CD4-positive, CD25-positive, alpha-beta regulatory T cell (primary cell): ENCODE data around the gene EXOC4. TPM values are rescaled to one million over a fixed set of nuclear protein-coding genes. Genes with fewer than 3 reads are reported as not detected.

Source experiments
- ATAC-seq, 2 donors: fragments of 150-1000 bp; cut with Tn5 transposase; one replicate each; pipeline ENCODE4 v1.10.0; 2021; ENCODE audit warnings: low read depth in 2 of 2, moderate number of reproducible peaks in 2 of 2, moderate library complexity in 1 of 2
- DNase-seq, 3 donors: peaks; one replicate each; pipeline versions ENCODE4 v3.0.0 to v3.0.0-alpha.2; 2012 to 2022; ENCODE audit warnings: mixed read lengths in 1 of 3
- H3K27ac ChIP-seq: one replicate; pipeline ENCODE4 v1.7.0; 2013; ENCODE audit warnings: mild to moderate bottlenecking, low read length; ENCODE audit not compliant: insufficient read depth, poor library complexity, severe bottlenecking
- H3K27me3 ChIP-seq: one replicate; pipeline ENCODE4 v1.7.0; 2013; ENCODE audit warnings: low read length; ENCODE audit not compliant: control insufficient read depth, insufficient read depth
- H3K36me3 ChIP-seq: one replicate; pipeline ENCODE4 v1.7.0; 2013; ENCODE audit warnings: mild to moderate bottlenecking, low read length, moderate library complexity; ENCODE audit not compliant: control insufficient read depth, insufficient read depth
- H3K4me1 ChIP-seq: 2 replicates; pipeline ENCODE4 v1.7.0; 2013; ENCODE audit warnings: mild to moderate bottlenecking, low read length; ENCODE audit not compliant: insufficient read depth, control insufficient read depth, poor library complexity, severe bottlenecking
- H3K4me3 ChIP-seq: one replicate; pipeline ENCODE4 v1.7.0; 2013; ENCODE audit warnings: low read depth, mild to moderate bottlenecking, low read length, moderate library complexity
- H3K9me3 ChIP-seq, 2 experiments: 1 replicate in 1 of 2; 2 replicates in 1 of 2; pipeline ENCODE4 v1.7.0; 2013; ENCODE audit warnings: low read length in 2 of 2, mild to moderate bottlenecking in 1 of 2, moderate library complexity in 1 of 2; ENCODE audit not compliant: control insufficient read depth in 2 of 2
- H3K27ac Mint-ChIP-seq, 3 donors: one replicate each; pipeline ENCODE4 v1.8.0; 2020 to 2022; ENCODE audit warnings: mild to moderate bottlenecking in 3 of 3, mixed read lengths in 3 of 3, moderate library complexity in 2 of 3
- H3K27me3 Mint-ChIP-seq: one replicate; pipeline ENCODE4 v1.8.0; 2022; ENCODE audit warnings: mild to moderate bottlenecking, mixed read lengths
- H3K36me3 Mint-ChIP-seq: one replicate; pipeline ENCODE4 v1.8.0; 2020; ENCODE audit warnings: mixed read lengths
- H3K4me1 Mint-ChIP-seq, 4 donors: one replicate each; pipeline ENCODE4 v1.8.0; 2020 to 2022; ENCODE audit warnings: mixed read lengths in 4 of 4, mild to moderate bottlenecking in 1 of 4
- H3K4me3 Mint-ChIP-seq, 4 donors: one replicate each; pipeline ENCODE4 v1.8.0; 2020 to 2022; ENCODE audit warnings: mild to moderate bottlenecking in 4 of 4, mixed read lengths in 4 of 4, moderate library complexity in 3 of 4
- H3K9me3 Mint-ChIP-seq, 7 donors: one replicate each; pipeline ENCODE4 v1.8.0; 2020 to 2022; ENCODE audit warnings: mixed read lengths in 7 of 7, mild to moderate bottlenecking in 3 of 7, moderate library complexity in 2 of 7
- polyA plus RNA-seq, 4 donors: library from polyadenylated mRNA; unstranded; fragments of 300-500 nt; fragmentation: Illumina TruSeq; gene quantifications; one replicate each; pipeline ENCODE4 v1.2.3, GENCODE V29; 2021
- total RNA-seq: library from RNA; stranded (reverse); gene quantifications from one replicate; pipeline ENCODE4 v1.2.3, GENCODE V29; 2022

The EXOC4 gene
- total and polyA plus RNA-seq, 5 donors from 2014 or later: 39.1 to 118 (median 52.2) TPM

GRCh38 chr7:133712544-133712943 lies 459.7 kb downstream of the EXOC4 start:
- Histone ChIP-seq H3K4me1 (no peaks in the 10 kb centered on the region), H3K36me3 (no peaks in the 10 kb centered on the region), H3K27me3 (no peaks in the 10 kb centered on the region), H3K27ac (no peak overlapping the region), H3K9me3 (no peaks in the 10 kb centered on the region), H3K4me3 (no peak overlapping the region)
- Mint-ChIP-seq H3K36me3 (peaks cover 29% of the 10 kb centered on the region), H3K27ac (no peak overlapping the region), H3K27me3 (no peaks in the 10 kb centered on the region), H3K9me3 (peaks cover 0 to 1% (median 0%) of the 10 kb centered on the region in 7 donors), H3K4me3 (no peak overlapping the region), H3K4me1 (peaks cover 0 to 4% (median 3%) of the 10 kb centered on the region in 4 donors)
- ATAC-seq (no peak), DNase-seq (no peak)

GRCh38 chr7:133714654-133715053 lies 461.8 kb downstream of the EXOC4 start:
- no peaks in the 10 kb centered on the region for H3K27me3 ChIP-seq
- H3K27me3 Mint-ChIP-seq: no peaks in the 10 kb centered on the region
- no peak for DNase-seq
- H3K36me3 ChIP-seq: no peaks in the 10 kb centered on the region
- peaks cover 0 to 2% (median 0%) of the 10 kb centered on the region in 4 donors for H3K4me1 Mint-ChIP-seq
- no peak overlapping the region for H3K4me3 Mint-ChIP-seq
- no peak overlapping the region for H3K27ac ChIP-seq
- H3K9me3 Mint-ChIP-seq: peaks cover 0 to 2% (median 0%) of the 10 kb centered on the region in 7 donors
- no peak overlapping the region for H3K27ac Mint-ChIP-seq
- peaks cover 27% of the 10 kb centered on the region for H3K36me3 Mint-ChIP-seq
- no peaks in the 10 kb centered on the region for H3K9me3 ChIP-seq
- no peak for ATAC-seq
- no peak overlapping the region for H3K4me3 ChIP-seq
- H3K4me1 ChIP-seq: no peaks in the 10 kb centered on the region

GRCh38 chr7:133718131-133718530 lies 465.3 kb downstream of the EXOC4 start:
- no peak overlapping the region for H3K4me3 ChIP-seq
- ATAC-seq (no peak), DNase-seq (no peak)
- H3K4me1 ChIP-seq: no peaks in the 10 kb centered on the region
- Mint-ChIP-seq H3K27ac (no peak overlapping the region), H3K27me3 (no peaks in the 10 kb centered on the region), H3K4me3 (no peak overlapping the region), H3K36me3 (peaks cover 15% of the 10 kb centered on the region), H3K4me1 (peaks cover 0 to 4% (median 0%) of the 10 kb centered on the region in 4 donors), H3K9me3 (peaks cover 0 to 2% (median 0%) of the 10 kb centered on the region in 7 donors)
- H3K27ac ChIP-seq: no peak overlapping the region
- H3K36me3 ChIP-seq: no peaks in the 10 kb centered on the region
- no peaks in the 10 kb centered on the region for H3K9me3 ChIP-seq
- H3K27me3 ChIP-seq: no peaks in the 10 kb centered on the region

GRCh38 chr7:133723044-133723443 lies 470.2 kb downstream of the EXOC4 start:
- H3K4me3 Mint-ChIP-seq: no peak overlapping the region
- no peaks in the 10 kb centered on the region for H3K9me3 ChIP-seq
- ATAC-seq: no peak

GRCh38 chr7:133724148-133724547 lies 471.3 kb downstream of the EXOC4 start:
- peaks cover 0 to 5% (median 0%) of the 10 kb centered on the region in 4 donors for H3K4me1 Mint-ChIP-seq
- no peak overlapping the region for H3K27ac ChIP-seq
- no peaks in the 10 kb centered on the region for H3K9me3 ChIP-seq
- H3K4me3 ChIP-seq: no peak overlapping the region
- H3K9me3 Mint-ChIP-seq: peaks cover 0 to 3% (median 0%) of the 10 kb centered on the region in 7 donors
- peaks cover 21% of the 10 kb centered on the region for H3K36me3 Mint-ChIP-seq
- H3K36me3 ChIP-seq: no peaks in the 10 kb centered on the region
- no peak overlapping the region for H3K4me3 Mint-ChIP-seq
- ATAC-seq (no peak), DNase-seq (no peak)
- H3K27ac Mint-ChIP-seq: no peak overlapping the region
- H3K27me3 ChIP-seq: no peaks in the 10 kb centered on the region
- H3K27me3 Mint-ChIP-seq: no peaks in the 10 kb centered on the region
- H3K4me1 ChIP-seq: no peaks in the 10 kb centered on the region

More at GRCh38 chr7:133723044-133723443, 470.2 kb downstream of the EXOC4 start:
- Mint-ChIP-seq H3K9me3 (peaks cover 0 to 4% (median 0%) of the 10 kb centered on the region in 7 donors), H3K4me1 (peaks cover 0 to 5% (median 0%) of the 10 kb centered on the region in 4 donors), H3K27me3 (no peaks in the 10 kb centered on the region), H3K27ac (no peak overlapping the region), H3K36me3 (peaks cover 22% of the 10 kb centered on the region)
- H3K36me3 ChIP-seq: no peaks in the 10 kb centered on the region
- DNase-seq: no peak
- no peak overlapping the region for H3K4me3 ChIP-seq
- H3K4me1 ChIP-seq: no peaks in the 10 kb centered on the region
- H3K27ac ChIP-seq: no peak overlapping the region
- no peaks in the 10 kb centered on the region for H3K27me3 ChIP-seq

GRCh38 chr7:133724694-133725093 lies 471.8 kb downstream of the EXOC4 start:
- Mint-ChIP-seq H3K27me3 (no peaks in the 10 kb centered on the region), H3K27ac (no peak overlapping the region), H3K4me1 (peaks cover 0 to 5% (median 0%) of the 10 kb centered on the region in 4 donors), H3K36me3 (peaks cover 20% of the 10 kb centered on the region), H3K9me3 (peaks cover 0 to 3% (median 0%) of the 10 kb centered on the region in 7 donors), H3K4me3 (no peak overlapping the region)
- Histone ChIP-seq H3K9me3 (no peaks in the 10 kb centered on the region), H3K4me1 (no peaks in the 10 kb centered on the region), H3K36me3 (no peaks in the 10 kb centered on the region), H3K4me3 (no peak overlapping the region), H3K27ac (no peak overlapping the region), H3K27me3 (no peaks in the 10 kb centered on the region)
- ATAC-seq: no peak
- DNase-seq: no peak

GRCh38 chr7:133727476-133728214 lies 474.8 kb downstream of the EXOC4 start:
- H3K4me3 Mint-ChIP-seq: no peak overlapping the region
- no peaks in the 10 kb centered on the region for H3K4me1 ChIP-seq
- H3K36me3 Mint-ChIP-seq: peaks cover 31% of the 10 kb centered on the region

GRCh38 chr7:133730360-133730759 lies 477.5 kb downstream of the EXOC4 start:
- Mint-ChIP-seq H3K36me3 (peaks cover 23% of the 10 kb centered on the region), H3K4me3 (no peak overlapping the region), H3K9me3 (peaks cover 0 to 2% (median 0%) of the 10 kb centered on the region in 7 donors), H3K27me3 (no peaks in the 10 kb centered on the region), H3K4me1 (peaks cover 0 to 6% (median 3%) of the 10 kb centered on the region in 4 donors), H3K27ac (no peak overlapping the region)
- H3K4me1 ChIP-seq: no peaks in the 10 kb centered on the region
- no peaks in the 10 kb centered on the region for H3K9me3 ChIP-seq
- no peak overlapping the region for H3K4me3 ChIP-seq
- no peaks in the 10 kb centered on the region for H3K36me3 ChIP-seq
- ATAC-seq: no peak
- H3K27ac ChIP-seq: no peak overlapping the region
- H3K27me3 ChIP-seq: no peaks in the 10 kb centered on the region
- DNase-seq: no peak

More at GRCh38 chr7:133727476-133728214, 474.8 kb downstream of the EXOC4 start:
- DNase-seq: no peak
- H3K27ac Mint-ChIP-seq: no peak overlapping the region
- no peak for ATAC-seq
- H3K4me1 Mint-ChIP-seq: peaks cover 0 to 8% (median 0%) of the 10 kb centered on the region in 4 donors
- H3K9me3 Mint-ChIP-seq: peaks cover 0 to 3% (median 0%) of the 10 kb centered on the region in 7 donors
- no peaks in the 10 kb centered on the region for H3K27me3 Mint-ChIP-seq
- no peaks in the 10 kb centered on the region for H3K36me3 ChIP-seq
- H3K27me3 ChIP-seq: no peaks in the 10 kb centered on the region
- no peak overlapping the region for H3K4me3 ChIP-seq
- H3K9me3 ChIP-seq: no peaks in the 10 kb centered on the region
- no peak overlapping the region for H3K27ac ChIP-seq
